A549 (cell line): ENCODE data around the gene CCDC154.

ENCODE experiments used
- CEBPB ChIP-seq, 2 experiments: fragments of >200 bp in 1 of 2; sonication (Bioruptor Twin) in 1 of 2; formaldehyde crosslinking in 1 of 2; IDR thresholded peaks; 2 replicates each; pipeline ENCODE4 v1.6.1; 2012 to 2016
- CTCF ChIP-seq: fragments of >200 bp; sonication (Bioruptor Twin); formaldehyde crosslinking; IDR thresholded peaks from 3 replicates; pipeline ENCODE4 v1.5.1; 2016
- EP300 ChIP-seq, 2 experiments: fragments of >200 bp; sonication (Bioruptor Twin); formaldehyde crosslinking; IDR thresholded peaks; 2 replicates in 1 of 2; 3 replicates in 1 of 2; pipeline ENCODE4 v1.6.1; 2016 to 2017
- HOXA7 ChIP-seq: fragments of 250-450 bp; sonication (Bioruptor Pico); IDR thresholded peaks from 2 replicates; pipeline ENCODE4 v1.5.0; 2020; ENCODE audit warnings: mild to moderate bottlenecking, moderate library complexity
- JUN ChIP-seq, 2 experiments: fragments of >200 bp; sonication (Bioruptor Twin); formaldehyde crosslinking; IDR thresholded peaks; 2 replicates in 1 of 2; 3 replicates in 1 of 2; pipeline ENCODE4 v1.6.1; 2016 to 2017
- JUNB ChIP-seq: fragments of >200 bp; sonication (Bioruptor Twin); formaldehyde crosslinking; IDR thresholded peaks from 2 replicates; pipeline ENCODE4 v1.6.1; 2016
- MAFK ChIP-seq: fragments of 450-650 bp; IDR thresholded peaks from 2 replicates; pipeline ENCODE4 v1.6.1; 2014; ENCODE audit not compliant: partially characterized antibody
- MAX ChIP-seq: IDR thresholded peaks from 2 replicates; pipeline ENCODE4 v1.6.1; 2012
- NR3C1 ChIP-seq: fragments of >200 bp; sonication (Bioruptor Twin); formaldehyde crosslinking; IDR thresholded peaks from 3 replicates; pipeline ENCODE4 v1.6.1; 2017
- RAD21 ChIP-seq, 2 experiments: fragments of >200 bp in 1 of 2; sonication (Bioruptor Twin) in 1 of 2; formaldehyde crosslinking in 1 of 2; IDR thresholded peaks in 1 of 2; conservative IDR thresholded peaks in 1 of 2; 2 replicates in 1 of 2; 3 replicates in 1 of 2; pipeline ENCODE4 v1.6.1; 2012 to 2018; ENCODE audit warnings: inconsistent platforms in 1 of 2
- REST ChIP-seq: fragments of 200-600 bp; sonication (generic); IDR thresholded peaks from 2 replicates; pipeline ENCODE4 v1.6.1; 2016; ENCODE audit warnings: antibody characterized with exemption, mild to moderate bottlenecking, moderate library complexity
- SMC3 ChIP-seq: fragments of >200 bp; sonication (Bioruptor Twin); formaldehyde crosslinking; IDR thresholded peaks from 3 replicates; pipeline ENCODE4 v1.6.1; 2018; ENCODE audit warnings: inconsistent platforms
- TF ChIP-seq, protein P1 (sequence below): IDR thresholded peaks from 2 replicates; pipeline ENCODE4 v1.6.1; 2012

DNA sequence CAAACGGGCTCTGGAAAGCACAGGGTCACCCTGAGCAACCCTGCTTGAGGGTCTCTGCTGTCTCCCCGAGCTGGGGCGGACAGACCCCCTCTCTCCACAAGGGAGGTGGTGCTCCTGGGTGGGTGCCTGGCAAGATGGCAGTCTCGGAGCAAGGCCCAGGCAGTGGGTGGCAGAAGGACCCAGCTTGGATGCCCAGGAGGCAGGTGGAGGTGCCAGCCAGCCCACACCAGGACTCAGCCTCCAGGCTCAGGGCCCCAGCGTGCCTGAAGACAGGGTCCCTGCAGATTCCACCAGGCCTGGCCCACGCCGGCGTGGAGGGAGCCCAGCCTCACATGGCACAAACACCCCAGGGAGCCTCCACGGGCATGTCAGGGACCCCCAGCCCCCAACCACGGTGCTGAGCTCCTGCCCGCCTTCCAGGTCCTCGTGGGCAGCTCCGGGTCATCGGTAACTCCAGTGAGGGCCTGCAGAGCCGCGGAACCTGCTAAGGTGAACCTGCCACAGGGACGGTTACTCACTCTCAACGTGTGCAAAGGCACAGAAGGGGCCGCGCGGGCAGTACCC lies 50.7 kb downstream of the CCDC154 start:
- TF ChIP-seq MAX (no peak), CTCF (no peak), EP300 (IDR thresholded peaks at IDR 0.05) (no peak), NR3C1 (no peak), RAD21 (conservative IDR thresholded peaks at IDR 0.05 in 1 of 2, IDR thresholded peaks at IDR 0.05 in 1 of 2) (no peak), CEBPB (IDR thresholded peaks at IDR 0.05) (no peak), MAFK (no peak), JUN (IDR thresholded peaks at IDR 0.05) (no peak), REST (no peak), SMC3 (no peak), HOXA7 (no peak), JUNB (no peak)
- TF ChIP-seq, protein P1, sequence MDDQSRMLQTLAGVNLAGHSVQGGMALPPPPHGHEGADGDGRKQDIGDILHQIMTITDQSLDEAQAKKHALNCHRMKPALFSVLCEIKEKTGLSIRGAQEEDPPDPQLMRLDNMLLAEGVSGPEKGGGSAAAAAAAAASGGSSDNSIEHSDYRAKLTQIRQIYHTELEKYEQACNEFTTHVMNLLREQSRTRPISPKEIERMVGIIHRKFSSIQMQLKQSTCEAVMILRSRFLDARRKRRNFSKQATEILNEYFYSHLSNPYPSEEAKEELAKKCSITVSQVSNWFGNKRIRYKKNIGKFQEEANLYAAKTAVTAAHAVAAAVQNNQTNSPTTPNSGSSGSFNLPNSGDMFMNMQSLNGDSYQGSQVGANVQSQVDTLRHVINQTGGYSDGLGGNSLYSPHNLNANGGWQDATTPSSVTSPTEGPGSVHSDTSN = no peak
